Measurements from ENCODE around the gene AIFM2.

AIFM2 gene

GRCh38 chr10:70146489-70147258 is 14.0 kb upstream of the AIFM2 start, which contains the start of gene TYSND1:
Gene TYSND1, minus strand, starts transcription at chr10:70146700. Its CDS starts 114 bp downstream, at chr10:70146586.
- peak; percentile 96 for DNase-seq (ENCODE audit: low read depth, low spot score)

GRCh38 chr10:70145666-70146488 is 13.3 kb upstream of the AIFM2 start:
- no peak for DNase-seq (ENCODE audit: low read depth, low spot score)

DNA sequence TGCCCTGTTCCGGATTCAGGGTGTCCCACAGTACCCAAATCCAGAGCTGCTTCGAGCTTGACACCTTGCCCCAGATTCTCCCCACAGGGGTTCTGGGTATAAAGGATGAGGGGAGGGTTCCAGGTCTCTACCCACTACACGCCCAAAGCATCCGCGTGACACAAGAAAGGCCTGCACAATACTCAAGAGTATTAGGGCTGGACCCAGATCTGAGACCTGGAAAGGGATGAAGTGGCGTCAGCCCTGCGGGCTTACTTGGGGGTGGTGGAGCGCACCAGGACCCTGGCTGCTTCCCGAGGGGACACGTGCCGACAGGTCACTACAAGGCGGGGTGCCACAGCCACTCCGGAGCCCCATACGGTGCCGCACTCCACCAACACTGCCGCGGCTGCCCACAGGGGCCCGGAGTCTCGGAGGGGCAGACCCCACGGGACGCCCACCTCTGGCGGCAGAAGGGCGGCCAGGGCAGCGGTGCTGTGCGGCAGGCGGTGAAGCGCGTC is 12.6 kb upstream of the AIFM2 start:
- DNase-seq (ENCODE audit: low read depth, low spot score) = no peak

GRCh38 chr10:70144372-70145110 is 11.9 kb upstream of the AIFM2 start:
- DNase-seq (ENCODE audit: low read depth, low spot score) = no peak

- DNase-seq (ENCODE audit: low read depth, low spot score) = no peak
Measured at GRCh38 chr10:70142555-70142954, 9.9 kb upstream of the AIFM2 start.

- DNase-seq (ENCODE audit: low read depth, low spot score) = no peak
Measured at GRCh38 chr10:70140297-70140696, 7.7 kb upstream of the AIFM2 start.

DNA sequence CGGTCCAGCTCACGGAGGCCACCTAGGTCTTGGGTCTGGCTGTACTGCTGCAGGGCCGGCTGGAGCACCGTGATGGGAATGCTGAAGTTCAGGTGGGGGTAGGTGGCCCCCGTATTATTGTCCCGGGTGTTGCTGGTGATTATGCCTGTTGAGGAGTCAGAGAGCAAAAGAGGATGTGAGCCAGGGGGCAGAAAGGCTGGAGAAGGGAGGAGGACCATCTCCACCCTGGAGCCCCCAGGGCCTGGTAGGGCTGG is 7.3 kb upstream of the AIFM2 start:
- no peak for DNase-seq (ENCODE audit: low read depth, low spot score)

DNA sequence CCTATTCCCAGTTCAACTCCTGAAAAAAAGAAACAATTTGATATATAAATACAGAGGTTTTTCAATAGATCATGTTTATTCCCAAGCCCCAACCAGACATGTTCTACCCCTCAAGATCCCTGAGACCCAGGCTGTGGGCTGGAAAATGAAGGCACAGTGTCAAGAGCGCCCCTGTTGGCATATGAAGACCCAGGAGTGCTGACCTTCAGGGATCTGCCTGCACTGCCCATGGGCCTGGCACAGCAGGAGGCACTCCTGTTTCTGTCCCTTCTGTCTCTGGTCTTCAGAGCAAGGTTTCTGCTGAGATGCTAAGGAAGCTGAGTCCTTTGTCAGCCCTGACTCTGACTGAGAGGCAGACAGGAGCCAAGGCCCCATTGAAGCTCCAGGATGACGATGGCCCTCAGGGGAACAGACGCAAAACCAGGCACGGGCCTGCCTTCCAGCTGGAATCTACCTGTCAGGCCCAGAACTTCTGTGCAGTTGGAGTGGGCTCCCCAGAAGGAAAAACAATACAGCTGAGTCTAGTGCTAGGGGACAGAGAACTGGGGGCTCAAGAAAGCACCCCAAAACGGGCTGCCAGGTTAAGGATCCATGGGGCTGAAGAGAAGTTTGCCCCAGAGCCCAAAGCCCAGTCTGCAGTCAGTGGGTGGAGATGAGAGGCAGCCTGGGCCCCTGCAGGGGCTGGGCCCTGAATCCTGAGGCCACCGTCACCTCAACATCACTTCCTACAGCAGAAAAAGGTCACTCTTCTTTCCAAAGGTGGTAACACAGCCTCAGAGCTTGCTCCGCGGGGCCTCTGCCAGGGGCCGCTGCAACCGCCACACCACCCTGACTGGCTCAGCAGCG is 6.7 kb upstream of the AIFM2 start:
- no peak for DNase-seq (ENCODE audit: low read depth, low spot score)

GRCh38 chr10:70137927-70138883 is 5.6 kb upstream of the AIFM2 start:
- DNase-seq (ENCODE audit: low read depth, low spot score) = no peak

DNA sequence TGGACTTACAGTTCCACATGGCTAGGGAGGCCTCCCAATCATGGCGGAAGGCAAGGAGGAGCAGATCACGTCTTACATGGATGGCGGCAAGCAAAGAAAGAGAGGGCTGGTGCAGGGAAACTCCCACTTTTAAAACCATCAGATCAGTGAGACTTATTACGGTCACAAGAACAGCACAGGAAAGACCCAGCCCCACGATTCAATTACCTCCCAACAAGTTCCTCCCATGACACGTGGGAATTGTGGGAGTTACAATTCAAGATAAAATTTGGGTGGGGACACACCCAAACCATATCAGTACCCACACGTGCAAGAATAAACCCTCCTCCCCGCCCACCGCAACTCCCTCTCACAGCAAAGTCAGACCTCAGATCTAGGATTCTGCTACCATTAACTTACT is 4.5 kb upstream of the AIFM2 start:
- DNase-seq (ENCODE audit: low read depth, low spot score) = no peak

DNA sequence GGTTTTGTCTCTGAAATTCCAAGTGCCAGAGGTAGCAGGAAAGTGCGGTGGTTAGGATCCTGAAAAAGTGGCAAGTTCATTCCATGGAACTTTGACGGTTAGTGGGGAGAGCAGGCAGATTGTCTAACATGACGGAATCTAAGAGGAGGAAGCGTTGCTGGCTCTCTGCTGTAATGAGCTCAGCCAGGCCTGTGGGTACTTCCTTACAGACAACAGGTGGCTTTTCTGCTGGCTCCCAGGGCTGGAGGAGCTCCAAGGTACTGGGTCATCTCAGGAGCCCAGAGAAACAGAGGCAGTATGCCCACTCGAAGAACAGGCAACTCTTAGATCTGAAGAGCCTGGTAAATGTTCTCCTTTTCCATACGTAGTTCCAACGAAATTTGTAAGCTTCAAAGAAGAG is 3.1 kb upstream of the AIFM2 start:
- DNase-seq (ENCODE audit: low read depth, low spot score) = no peak

DNA sequence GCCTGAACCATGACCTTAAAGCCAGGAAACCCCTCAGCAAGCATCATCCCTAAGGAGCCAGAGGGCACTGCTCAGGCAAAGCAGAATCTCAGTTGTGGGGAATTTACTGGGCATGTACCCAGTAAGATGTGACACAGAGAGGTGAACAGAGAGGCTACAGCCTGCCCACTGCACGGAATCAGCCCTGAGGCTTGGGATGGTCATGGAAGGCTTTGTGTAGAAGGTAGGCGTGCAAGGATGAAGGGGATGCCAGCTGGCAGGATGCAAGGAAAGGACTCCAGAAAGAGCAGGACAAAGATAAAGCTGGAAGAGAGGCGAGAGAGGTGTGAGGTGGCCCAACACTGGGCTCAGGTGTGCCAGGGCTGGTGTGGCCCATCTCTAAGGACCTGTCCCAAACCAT is 2.4 kb upstream of the AIFM2 start:
- DNase-seq (ENCODE audit: low read depth, low spot score) = no peak

- DNase-seq (ENCODE audit: low read depth, low spot score) = no peak
Measured at GRCh38 chr10:70131560-70131937, 1.1 kb downstream of the AIFM2 start.

DNA sequence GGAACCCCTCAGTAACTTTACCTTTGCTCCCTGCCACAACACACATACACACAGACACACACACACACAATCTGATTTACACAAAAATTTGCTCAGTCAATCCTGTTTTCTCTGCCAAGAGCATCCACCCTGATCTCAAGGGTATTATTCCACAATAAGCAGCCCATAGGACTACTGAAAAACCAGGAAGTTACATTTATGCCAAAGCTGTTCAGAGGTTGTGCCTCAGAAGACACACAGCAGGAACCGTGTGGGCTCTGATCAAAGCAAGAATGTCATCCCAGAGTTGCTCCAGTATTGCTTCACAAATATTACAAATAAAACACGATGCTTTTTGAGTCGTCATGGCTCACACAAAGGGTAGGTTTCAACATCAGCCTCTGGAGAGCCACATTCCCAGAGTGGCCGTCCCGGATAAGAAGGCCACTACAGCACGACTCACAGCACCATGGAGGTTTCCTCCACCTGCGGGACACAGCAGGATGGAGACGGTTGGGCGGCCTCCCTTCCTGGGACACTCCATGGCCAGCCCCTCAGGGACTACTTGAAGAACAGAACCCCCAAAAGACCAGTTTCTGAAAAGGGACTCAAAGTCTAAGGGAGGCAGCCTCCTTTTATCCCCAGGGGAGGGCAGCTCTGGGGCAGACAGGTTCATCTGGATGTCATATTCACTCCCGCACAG is 1.6 kb downstream of the AIFM2 start:
- DNase-seq (ENCODE audit: low read depth, low spot score) = no peak

GRCh38 chr10:70126700-70127395 is 5.8 kb downstream of the AIFM2 start:
- no peak for DNase-seq (ENCODE audit: low read depth, low spot score)

DNA sequence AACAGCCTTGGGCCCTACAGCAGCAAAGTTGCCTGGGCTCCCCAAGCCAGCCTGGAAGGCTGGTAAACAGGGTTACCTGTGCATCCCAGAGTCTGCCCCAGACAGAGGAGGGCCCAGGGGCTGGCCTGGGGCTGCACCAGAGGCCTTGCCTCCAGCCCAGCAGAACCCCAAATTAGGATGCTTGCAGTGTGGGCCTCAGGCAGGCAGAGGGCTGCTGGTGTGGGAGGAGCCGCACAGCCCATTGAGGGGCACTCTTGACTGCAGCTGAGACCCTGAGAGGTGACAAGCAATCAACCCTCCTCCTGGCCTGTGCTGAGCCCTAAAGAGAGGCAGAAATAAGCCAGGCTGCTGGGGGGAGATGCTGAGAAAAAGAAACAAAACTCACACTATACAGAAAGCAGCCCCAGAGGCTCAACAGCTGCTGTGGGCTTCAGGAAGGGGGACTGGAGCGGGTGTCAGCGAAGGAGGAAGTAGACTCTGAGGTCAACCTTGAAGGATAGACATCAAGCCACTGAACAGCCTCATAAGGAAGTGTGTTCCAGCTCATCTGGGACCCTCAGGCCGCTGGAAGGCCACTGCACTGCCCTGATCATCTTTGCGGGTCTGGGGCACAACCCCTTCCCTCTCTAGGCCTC is 6.6 kb downstream of the AIFM2 start:
- no peak for DNase-seq (ENCODE audit: low read depth, low spot score)

GRCh38 chr10:70124918-70125317 is 7.7 kb downstream of the AIFM2 start:
- DNase-seq (ENCODE audit: low read depth, low spot score) = no peak

- no peak for DNase-seq (ENCODE audit: low read depth, low spot score)
Measured at GRCh38 chr10:70124415-70124814, 8.2 kb downstream of the AIFM2 start.

DNA sequence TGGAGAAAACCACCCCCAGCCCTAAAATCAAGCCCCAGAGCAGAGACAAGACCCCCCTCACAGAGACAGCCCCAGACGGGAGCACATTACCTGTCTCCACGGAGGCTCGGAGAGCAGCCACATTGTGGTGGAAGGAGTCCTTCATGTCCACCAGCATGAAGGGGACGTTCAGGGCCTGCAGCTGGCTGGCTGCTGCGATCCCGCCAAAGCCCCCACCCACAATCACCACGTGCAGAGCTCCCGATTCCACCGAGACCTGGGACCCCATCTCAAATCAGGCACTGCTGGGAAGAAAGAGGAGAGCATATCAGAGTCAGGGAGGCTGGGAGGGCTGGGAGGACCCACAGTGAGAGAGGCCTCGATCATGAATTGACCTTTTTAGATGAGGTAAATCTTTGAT is 8.8 kb downstream of the AIFM2 start:
- DNase-seq (ENCODE audit: low read depth, low spot score) = no peak

Data from smooth muscle cell of the brain vasculature (primary cell).